Esophagus squamous epithelium (tissue), 5 donors: ENCODE measurements around the gene DGKD. TPM values are rescaled to one million over a fixed set of nuclear protein-coding genes. Genes with fewer than 3 reads are reported as not detected.
A peak's percentile ranks its signal among the peaks of the same experiment; 100 is the strongest.

Experiments used
- DNase-seq: peaks from one replicate; lab custom pipeline; 2025; lab: John Stamatoyannopoulos, UW
- H3K27ac ChIP-seq, 4 donors: fragments of 200-600 bp; sonication (generic); one replicate each; pipeline ENCODE4 v1.5.1; 2016 to 2019; ENCODE audit warnings: mild to moderate bottlenecking in 1 of 4
- H3K27me3 ChIP-seq, 4 donors: fragments of 200-600 bp; sonication (generic); 1 replicate in 3 of 4; 2 replicates in 1 of 4; pipeline versions ENCODE4 v1.5.1 to v1.6.0; 2017 to 2021; ENCODE audit warnings: antibody characterized with exemption in 1 of 4
- H3K36me3 ChIP-seq, 3 donors: fragments of 200-600 bp; sonication (generic); one replicate each; pipeline ENCODE4 v1.5.1; 2016 to 2019
- H3K4me1 ChIP-seq, 3 donors: fragments of 200-600 bp; sonication (generic); one replicate each; pipeline ENCODE4 v1.5.1; 2017 to 2019
- H3K4me3 ChIP-seq, 4 donors: fragments of 200-600 bp; sonication (generic); 1 replicate in 3 of 4; 2 replicates in 1 of 4; pipeline ENCODE4 v1.5.1; 2016 to 2019; ENCODE audit warnings: mild to moderate bottlenecking in 2 of 4, moderate library complexity in 1 of 4
- H3K9me3 ChIP-seq, 3 donors: fragments of 200-600 bp; sonication (generic); one replicate each; pipeline ENCODE4 v1.5.1; 2016 to 2019
- CTCF ChIP-seq, 6 experiments: fragments of 450-650 bp in 4 of 6; fragments of 200-600 bp in 2 of 6; sonication (generic) in 2 of 6; IDR thresholded peaks; one replicate each; pipeline ENCODE4 v1.5.1; 2016 to 2019; ENCODE audit warnings: antibody characterized with exemption in 6 of 6, mild to moderate bottlenecking in 4 of 6, moderate library complexity in 4 of 6
- POLR2A ChIP-seq, 4 donors: fragments of 450-650 bp; IDR thresholded peaks; one replicate each; pipeline ENCODE4 v1.6.1; 2017; ENCODE audit warnings: antibody characterized with exemption in 4 of 4, mild to moderate bottlenecking in 4 of 4, moderate library complexity in 3 of 4
- WGBS, 2 donors: methylation state at CpG; one replicate each; pipeline ENCODE4 v1.1.5; 2018; 5-methylcytosine and 5-hydroxymethylcytosine counted together
- intact Hi-C: fragments of 100-400 bp; cut with DNase I; formaldehyde crosslinking; loops from one replicate; pipeline ENCODE4 v1.15.0; 2022
- total RNA-seq, 4 donors: library from RNA; depleted of rRNA; stranded (reverse); fragments of >200 nt; gene quantifications; one replicate each; pipeline ENCODE4 v1.1.0, GENCODE V29; 2016
- donor health status: DM: yes; HTN: yes; CAD: no.

DGKD gene
- total RNA-seq, 4 donors from 2014 or later: 2.3 to 10.9 (median 4.2) TPM

- H3K27ac ChIP-seq: peak overlapping the region in 2 of 4 donors; percentile 5 to 30
- no peaks in the 10 kb centered on the region for H3K27me3 ChIP-seq
- no peak for TF ChIP-seq POLR2A (IDR thresholded peaks at IDR 0.05)
- intact Hi-C loops: no loop called here
- H3K36me3 ChIP-seq: peaks cover 6 to 91% (median 10%) of the 10 kb centered on the region in 3 donors
- peaks cover 0 to 11% (median 0%) of the 10 kb centered on the region in 3 donors for H3K4me1 ChIP-seq
- H3K4me3 ChIP-seq: no peak overlapping the region
- DNase-seq: no peak
- WGBS, 2 donors: 90 to 100% methylated on average over 2 to 8 of the region's 19 CpGs
- no peaks in the 10 kb centered on the region for H3K9me3 ChIP-seq
Measured at GRCh38 chr2:233464056-233464455, 109.8 kb downstream of the DGKD start.

- TF ChIP-seq CTCF (IDR thresholded peaks at IDR 0.05): no peak
- TF ChIP-seq POLR2A (IDR thresholded peaks at IDR 0.05): no peak
- intact Hi-C loops: no loop called here
- WGBS, 2 donors: 40 to 59% methylated on average over 4 to 10 of the region's 16 CpGs
Measured at GRCh38 chr2:233464531-233465240, 110.4 kb downstream of the DGKD start.

GRCh38 chr2:233466991-233467603 lies 112.8 kb downstream of the DGKD start:
- no peak for DNase-seq
- peak overlapping the region in 1 of 4 donors; percentile 10 for H3K27ac ChIP-seq
- no peaks in the 10 kb centered on the region for H3K9me3 ChIP-seq
- peaks cover 6 to 86% (median 7%) of the 10 kb centered on the region in 3 donors for H3K36me3 ChIP-seq
- intact Hi-C loops: no loop called here
- no peak for TF ChIP-seq POLR2A (IDR thresholded peaks at IDR 0.05)
- TF ChIP-seq CTCF (IDR thresholded peaks at IDR 0.05): no peak
- H3K4me1 ChIP-seq: peaks cover 0 to 26% (median 0%) of the 10 kb centered on the region in 3 donors
- H3K4me3 ChIP-seq: no peak overlapping the region
- no peaks in the 10 kb centered on the region for H3K27me3 ChIP-seq
- 90 to 96% methylated on average over 19 to 20 of the region's 20 CpGs for WGBS, 2 donors

More at GRCh38 chr2:233464531-233465240, 110.4 kb downstream of the DGKD start:
- no peak overlapping the region for H3K4me3 ChIP-seq
- H3K36me3 ChIP-seq: peaks cover 6 to 91% (median 10%) of the 10 kb centered on the region in 3 donors
- DNase-seq: no peak
- no peaks in the 10 kb centered on the region for H3K9me3 ChIP-seq
- H3K4me1 ChIP-seq: peaks cover 0 to 17% (median 0%) of the 10 kb centered on the region in 3 donors
- H3K27ac ChIP-seq: peak overlapping the region in 2 of 4 donors; percentile 5 to 30
- no peaks in the 10 kb centered on the region for H3K27me3 ChIP-seq

- DNase-seq: no peak
- no peaks in the 10 kb centered on the region for H3K27me3 ChIP-seq
- intact Hi-C loops: no loop called here
- 90 to 100% methylated on average over 7 to 8 of the region's 22 CpGs for WGBS, 2 donors
- no peak overlapping the region for H3K27ac ChIP-seq
- H3K9me3 ChIP-seq: no peaks in the 10 kb centered on the region
- H3K4me3 ChIP-seq: no peak overlapping the region
- TF ChIP-seq POLR2A (IDR thresholded peaks at IDR 0.05): no peak
- TF ChIP-seq CTCF (IDR thresholded peaks at IDR 0.05): no peak
- H3K36me3 ChIP-seq: peaks cover 0 to 86% (median 0%) of the 10 kb centered on the region in 3 donors
- H3K4me1 ChIP-seq: peaks cover 0 to 26% (median 0%) of the 10 kb centered on the region in 3 donors
Measured at GRCh38 chr2:233468047-233468740, 113.9 kb downstream of the DGKD start.

GRCh38 chr2:233468741-233469110 lies 114.4 kb downstream of the DGKD start:
- Histone ChIP-seq H3K9me3 (no peaks in the 10 kb centered on the region), H3K27me3 (no peaks in the 10 kb centered on the region), H3K36me3 (peaks cover 0 to 84% (median 0%) of the 10 kb centered on the region in 3 donors), H3K4me3 (no peak overlapping the region), H3K27ac (peak overlapping the region in 1 of 4 donors; percentile 72), H3K4me1 (peaks cover 0 to 26% (median 0%) of the 10 kb centered on the region in 3 donors)
- TF ChIP-seq POLR2A (IDR thresholded peaks at IDR 0.05) (no peak), CTCF (IDR thresholded peaks at IDR 0.05) (no peak)
- intact Hi-C loops: no loop called here
- DNase-seq: no peak
- WGBS, 2 donors: 72 to 100% methylated on average over 1 to 3 of the region's 8 CpGs
